Vein endothelial cell (primary cell): Measurements from ENCODE around the gene TRIM6. TPM values are rescaled to one million over a fixed set of nuclear protein-coding genes. Genes with fewer than 3 reads are reported as not detected.

Experiments used
- total RNA-seq: library from RNA; depleted of rRNA; stranded (reverse); fragments of >200 nt; gene quantifications from 2 replicates; pipeline ENCODE4 v1.2.3, GENCODE V29; 2012

TRIM6 gene
- 2.1 and 2.3 TPM in 2 replicates for total RNA-seq

DNA sequence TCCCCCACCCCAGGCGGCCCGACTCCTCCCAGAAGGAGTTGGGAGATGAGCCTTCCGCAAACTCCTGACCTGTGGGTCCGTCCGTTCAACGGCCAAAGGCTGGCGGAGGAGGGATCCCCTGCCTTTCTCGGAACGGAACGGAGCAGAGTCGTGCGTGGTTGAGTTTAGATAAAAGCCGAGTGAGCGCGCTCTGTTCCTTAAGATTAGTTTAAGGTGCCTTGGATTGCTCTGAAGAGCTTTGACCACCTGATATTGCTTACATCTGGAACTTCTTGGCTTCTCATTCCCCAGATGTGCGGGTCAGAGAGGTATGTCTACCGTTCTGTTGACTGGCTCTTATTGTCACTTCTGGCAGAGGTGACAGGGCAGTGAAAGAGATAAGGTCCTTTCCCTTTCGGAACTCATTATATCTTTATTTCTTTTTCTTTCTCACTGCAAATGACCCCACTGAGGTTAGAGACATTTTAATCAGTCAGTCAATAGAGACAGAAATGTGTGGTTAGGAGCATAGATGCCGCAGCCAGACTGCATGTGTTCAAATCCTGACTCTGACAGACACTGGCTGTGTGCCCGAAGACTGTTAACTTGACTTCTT lies at the start of gene TRIM6:
Gene TRIM6, plus strand, starts transcription at position 31 of the 595 bp plus-strand sequence. Its CDS starts 261 bp downstream, at position 292.

DNA sequence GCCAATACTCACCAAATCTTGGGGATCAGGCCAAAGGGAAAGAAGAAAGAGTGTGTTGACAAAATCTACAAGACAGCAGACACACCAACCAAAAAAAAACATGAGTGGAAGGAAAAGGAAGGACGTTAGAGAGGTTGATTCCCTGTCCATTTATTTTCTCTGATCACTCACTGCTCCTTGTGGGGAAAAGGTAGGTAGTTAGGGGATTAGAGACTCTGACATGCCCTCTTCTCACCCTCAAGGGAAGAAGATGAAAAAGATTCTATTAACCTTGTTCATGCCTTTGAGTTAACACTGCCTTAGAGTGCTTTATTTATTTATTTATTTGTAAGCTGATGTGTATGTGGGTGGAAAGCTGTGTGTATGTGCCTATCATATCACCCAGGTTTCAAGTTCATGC lies 48.0 kb upstream of the TRIM6 start, which contains the start of gene OR52H1:
Gene OR52H1, minus strand, starts transcription at position 101 of the 400 bp plus-strand sequence. CDS start 3,035 bp downstream, outside the sequence.

DNA sequence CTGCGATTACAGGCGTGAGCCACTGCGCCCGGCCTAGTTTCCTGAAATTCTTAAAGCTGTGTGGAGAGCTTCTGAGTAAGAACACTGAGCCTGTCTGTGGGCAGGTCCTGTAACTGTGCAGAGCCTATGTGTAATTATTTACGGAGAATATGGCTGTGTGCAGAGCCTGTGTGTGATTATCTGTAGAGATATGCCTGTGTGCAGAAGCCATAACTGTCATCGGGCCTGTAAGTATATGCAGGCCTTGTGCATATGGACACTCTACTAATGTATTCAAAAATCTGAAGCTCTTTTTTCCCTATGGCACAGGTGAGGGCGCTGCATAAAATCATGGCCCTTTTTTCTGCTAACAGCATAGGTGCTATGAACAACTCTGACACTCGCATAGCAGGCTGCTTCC lies 15.9 kb upstream of the TRIM6 start, which contains the start of gene OR52B6:
Gene OR52B6, plus strand, starts transcription at position 301 of the 400 bp plus-strand sequence. Its CDS starts 0 bp downstream, at position 301.

DNA sequence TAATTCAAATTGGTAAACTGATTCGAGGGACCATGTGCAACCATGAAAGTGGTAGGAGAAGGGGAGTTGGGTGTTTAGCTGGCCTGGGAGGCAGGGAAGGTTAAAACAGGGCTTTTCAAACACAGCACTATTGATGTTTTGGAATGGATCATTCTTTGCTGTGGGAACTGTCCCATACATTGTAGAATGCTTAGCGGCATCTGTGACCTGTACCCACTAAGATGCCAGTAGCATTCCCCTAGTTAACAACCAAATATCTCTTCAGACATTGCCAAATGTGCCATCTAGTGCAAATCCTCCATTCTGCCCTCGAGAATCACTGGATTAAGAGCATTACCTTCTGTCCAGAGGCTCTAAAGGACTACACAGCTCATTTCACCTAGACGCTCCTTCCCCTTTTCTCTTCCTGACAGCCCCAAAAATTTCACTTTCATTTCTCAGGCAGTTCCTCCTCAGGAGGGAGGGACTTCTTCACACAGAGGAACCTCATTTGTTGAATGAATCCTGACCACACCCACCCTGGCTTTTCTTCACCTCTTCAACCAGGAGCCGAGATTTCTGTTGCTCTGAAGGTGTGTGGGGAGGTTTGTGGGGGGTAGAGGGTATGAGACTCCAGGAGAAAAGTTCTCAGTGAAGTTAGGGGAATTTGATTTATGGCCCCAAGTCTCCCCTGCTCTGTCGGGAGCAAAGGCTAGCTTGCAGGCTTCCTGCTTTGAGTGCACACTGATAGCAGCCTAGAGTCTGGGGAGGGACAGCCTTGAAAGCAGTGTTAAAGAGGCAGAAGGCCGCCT lies 28.2 kb downstream of the TRIM6 start, which contains the start of gene TRIM34:
Gene TRIM34, plus strand, starts transcription at position 513 of the 791 bp plus-strand sequence. CDS start 7,331 bp downstream, outside the sequence.

Other genes starting within 250 kb of the TRIM6 start
- gene OR51B6, start 245.1 kb upstream of the TRIM6 start, total RNA-seq = not detected in 2 replicates
- gene OR51M1, start 212.8 kb upstream of the TRIM6 start, total RNA-seq = not detected in 2 replicates
- not detected in 2 replicates for gene OR51Q1, start 174.5 kb upstream of the TRIM6 start, total RNA-seq
- gene OR51I1, start 155.1 kb upstream of the TRIM6 start, total RNA-seq = not detected in 2 replicates
- gene OR51I2, start 147.3 kb upstream of the TRIM6 start, total RNA-seq = not detected in 2 replicates
- not detected in 2 replicates for gene OR52D1, start 108.0 kb upstream of the TRIM6 start, total RNA-seq
- gene UBQLN3, start 86.7 kb upstream of the TRIM6 start, total RNA-seq = not detected in 2 replicates
- under 0.01 and 0.10 TPM in 2 replicates for gene UBQLNL, start 79.9 kb upstream of the TRIM6 start, total RNA-seq
- gene OR52H1, start 48.1 kb upstream of the TRIM6 start, total RNA-seq = 0.65 TPM in 1 of 2 replicates, not detected in the other
- gene OR52B6, start 15.8 kb upstream of the TRIM6 start, total RNA-seq = not detected in 2 replicates
- gene TRIM34, start 28.4 kb downstream of the TRIM6 start, total RNA-seq = 11.3 and 13.1 TPM in 2 replicates
- gene TRIM5, start 88.4 kb downstream of the TRIM6 start, total RNA-seq = 81.9 and 89.2 TPM in 2 replicates
- gene TRIM22, start 93.2 kb downstream of the TRIM6 start, total RNA-seq = 112 and 131 TPM in 2 replicates
- not detected in 2 replicates for gene OR56B1, start 139.8 kb downstream of the TRIM6 start, total RNA-seq
- not detected in 2 replicates for gene OR52N4, start 157.6 kb downstream of the TRIM6 start, total RNA-seq
- gene OR52N5, start 186.7 kb downstream of the TRIM6 start, total RNA-seq = not detected in 2 replicates
- gene OR52N1, start 194.6 kb downstream of the TRIM6 start, total RNA-seq = not detected in 2 replicates
- gene OR52N2, start 212.3 kb downstream of the TRIM6 start, total RNA-seq = not detected in 2 replicates
- gene OR52E6, start 245.3 kb downstream of the TRIM6 start, total RNA-seq = not detected in 2 replicates